GM19238 (cell line): ENCODE data around the gene DUSP1.
"Not testable (repeated sequence)": the region's sequence is repeated elsewhere in the genome, so short reads cannot be mapped to it uniquely, and the experiment has no call there.

Source experiments
- DNase-seq: peaks from one replicate; pipeline ENCODE4 v3.0.0; 2011; ENCODE audit warnings: low spot score; ENCODE audit not compliant: insufficient read length

DUSP1 gene

GRCh38 chr5:172797771-172798191, 26.8 kb upstream of the DUSP1 start:
- DNase-seq, result no peak

- no peak for DNase-seq
Observed at GRCh38 chr5:172796306-172796705, 25.3 kb upstream of the DUSP1 start.

- no peak for DNase-seq
Observed at GRCh38 chr5:172795318-172795977, 24.5 kb upstream of the DUSP1 start.

- peak; percentile 31 for DNase-seq
Observed at GRCh38 chr5:172793577-172794488, 22.8 kb upstream of the DUSP1 start.

- DNase-seq, result no peak
Observed at GRCh38 chr5:172792701-172793570, 21.9 kb upstream of the DUSP1 start.

GRCh38 chr5:172791726-172792445, 20.9 kb upstream of the DUSP1 start:
- DNase-seq, result no peak

- DNase-seq, result no peak
Observed at GRCh38 chr5:172791286-172791685, 20.3 kb upstream of the DUSP1 start.

GRCh38 chr5:172790496-172790889, 19.5 kb upstream of the DUSP1 start:
- DNase-seq, result no peak

- no peak for DNase-seq
Observed at GRCh38 chr5:172789687-172790495, 18.9 kb upstream of the DUSP1 start.

- no peak for DNase-seq
Observed at GRCh38 chr5:172788771-172789686, 18.0 kb upstream of the DUSP1 start.

GRCh38 chr5:172787538-172787937, 16.5 kb upstream of the DUSP1 start:
- not testable (repeated sequence) for DNase-seq

GRCh38 chr5:172786736-172787462, 15.9 kb upstream of the DUSP1 start:
- DNase-seq, result no peak

- no peak for DNase-seq
Observed at GRCh38 chr5:172785429-172786088, 14.6 kb upstream of the DUSP1 start.

GRCh38 chr5:172784162-172784561, 13.2 kb upstream of the DUSP1 start:
- DNase-seq, result not testable (repeated sequence)

GRCh38 chr5:172783319-172783718, 12.3 kb upstream of the DUSP1 start:
- DNase-seq, result not testable (repeated sequence)

GRCh38 chr5:172782169-172783039, 11.4 kb upstream of the DUSP1 start:
- no peak for DNase-seq
